ENCODE results near the gene CRHR2.

Gene CRHR2

GRCh38 chr7:30707391-30708357 lies 25.4 kb upstream of the CRHR2 start:
- no peak overlapping the region for H3K4me3 ChIP-seq (ENCODE audit: low read depth, low read length)
- TF ChIP-seq CTCF (IDR thresholded peaks at IDR 0.05; ENCODE audit: low read depth, low read length, missing control alignments) = no peak
- no peak for DNase-seq (ENCODE audit: low read depth)

GRCh38 chr7:30706908-30707307 lies 24.7 kb upstream of the CRHR2 start:
- no peak for TF ChIP-seq CTCF (IDR thresholded peaks at IDR 0.05; ENCODE audit: low read depth, low read length, missing control alignments)
- no peak for DNase-seq (ENCODE audit: low read depth)
- H3K4me3 ChIP-seq (ENCODE audit: low read depth, low read length) = no peak overlapping the region

- TF ChIP-seq CTCF (IDR thresholded peaks at IDR 0.05; ENCODE audit: low read depth, low read length, missing control alignments) = no peak
- no peak overlapping the region for H3K4me3 ChIP-seq (ENCODE audit: low read depth, low read length)
- no peak for DNase-seq (ENCODE audit: low read depth)
These were observed 24.1 kb upstream of the CRHR2 start for GRCh38 chr7:30706316-30706715.

GRCh38 chr7:30705596-30705995 lies 23.3 kb upstream of the CRHR2 start:
- no peak overlapping the region for H3K4me3 ChIP-seq (ENCODE audit: low read depth, low read length)
- no peak for TF ChIP-seq CTCF (IDR thresholded peaks at IDR 0.05; ENCODE audit: low read depth, low read length, missing control alignments)
- DNase-seq (ENCODE audit: low read depth) = no peak

- TF ChIP-seq CTCF (IDR thresholded peaks at IDR 0.05; ENCODE audit: low read depth, low read length, missing control alignments) = no peak
- H3K4me3 ChIP-seq (ENCODE audit: low read depth, low read length) = no peak overlapping the region
- DNase-seq (ENCODE audit: low read depth) = no peak
These were observed 22.8 kb upstream of the CRHR2 start for GRCh38 chr7:30705008-30705407.

- TF ChIP-seq CTCF (IDR thresholded peaks at IDR 0.05; ENCODE audit: low read depth, low read length, missing control alignments) = no peak
- no peak for DNase-seq (ENCODE audit: low read depth)
- no peak overlapping the region for H3K4me3 ChIP-seq (ENCODE audit: low read depth, low read length)
These were observed 21.5 kb upstream of the CRHR2 start for GRCh38 chr7:30703756-30704155.

GRCh38 chr7:30702200-30702599 lies 19.9 kb upstream of the CRHR2 start:
- no peak for DNase-seq (ENCODE audit: low read depth)
- H3K4me3 ChIP-seq (ENCODE audit: low read depth, low read length) = no peak overlapping the region
- TF ChIP-seq CTCF (IDR thresholded peaks at IDR 0.05; ENCODE audit: low read depth, low read length, missing control alignments) = peak; percentile 46
